OCI-LY1 (cell line): ENCODE data around the gene DYNC1LI1.

ENCODE experiments used
- EZH2 ChIP-seq: fragments of 200-600 bp; sonication (generic), shearing (Covaris generic); IDR thresholded peaks from 2 replicates; pipeline ENCODE4 v1.8.0; 2017; ENCODE audit warnings: borderline replicate concordance, mixed run types, mild to moderate bottlenecking, antibody characterized with exemption, low read length, moderate library complexity, mixed read lengths
- TF ChIP-seq, protein P1 (sequence below): fragments of 200-600 bp; sonication (generic), shearing (Covaris generic); IDR thresholded peaks from 2 replicates; pipeline ENCODE4 v1.5.1; 2017; ENCODE audit warnings: mild to moderate bottlenecking, antibody characterized with exemption, low read length, moderate library complexity, mixed read lengths

DNA sequence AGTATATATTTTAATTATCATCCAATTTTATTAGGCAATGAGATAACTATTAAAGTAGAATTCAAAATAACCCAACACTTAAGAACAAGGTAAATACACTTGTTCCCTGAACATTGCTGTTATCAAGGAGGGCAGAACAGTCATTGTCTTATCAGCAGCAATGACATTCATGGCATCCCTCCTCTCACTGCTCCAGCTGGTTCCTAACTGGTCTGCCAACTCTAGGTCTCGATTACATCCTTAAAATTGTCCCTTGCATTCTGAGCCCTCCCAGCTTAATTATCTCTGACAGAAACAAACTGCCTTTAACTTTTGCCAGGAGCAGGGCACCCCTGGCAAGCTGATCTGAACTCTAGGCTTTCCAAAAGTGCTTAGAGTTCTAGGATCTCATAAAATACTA is 14.0 kb upstream of the DYNC1LI1 start:
- TF ChIP-seq, protein P1, sequence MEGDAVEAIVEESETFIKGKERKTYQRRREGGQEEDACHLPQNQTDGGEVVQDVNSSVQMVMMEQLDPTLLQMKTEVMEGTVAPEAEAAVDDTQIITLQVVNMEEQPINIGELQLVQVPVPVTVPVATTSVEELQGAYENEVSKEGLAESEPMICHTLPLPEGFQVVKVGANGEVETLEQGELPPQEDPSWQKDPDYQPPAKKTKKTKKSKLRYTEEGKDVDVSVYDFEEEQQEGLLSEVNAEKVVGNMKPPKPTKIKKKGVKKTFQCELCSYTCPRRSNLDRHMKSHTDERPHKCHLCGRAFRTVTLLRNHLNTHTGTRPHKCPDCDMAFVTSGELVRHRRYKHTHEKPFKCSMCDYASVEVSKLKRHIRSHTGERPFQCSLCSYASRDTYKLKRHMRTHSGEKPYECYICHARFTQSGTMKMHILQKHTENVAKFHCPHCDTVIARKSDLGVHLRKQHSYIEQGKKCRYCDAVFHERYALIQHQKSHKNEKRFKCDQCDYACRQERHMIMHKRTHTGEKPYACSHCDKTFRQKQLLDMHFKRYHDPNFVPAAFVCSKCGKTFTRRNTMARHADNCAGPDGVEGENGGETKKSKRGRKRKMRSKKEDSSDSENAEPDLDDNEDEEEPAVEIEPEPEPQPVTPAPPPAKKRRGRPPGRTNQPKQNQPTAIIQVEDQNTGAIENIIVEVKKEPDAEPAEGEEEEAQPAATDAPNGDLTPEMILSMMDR: no peak
- TF ChIP-seq EZH2: no peak
